GM21619 (cell line): ENCODE measurements around the gene LSM10.
A peak's percentile ranks its signal among the peaks of the same experiment; 100 is the strongest.

Experiments used
- ATAC-seq: cut with Tn5 transposase; IDR thresholded peaks from one replicate; pipeline ENCODE4 v1.9.1; 2021; ENCODE audit not compliant: unreplicated experiment

The LSM10 gene

DNA sequence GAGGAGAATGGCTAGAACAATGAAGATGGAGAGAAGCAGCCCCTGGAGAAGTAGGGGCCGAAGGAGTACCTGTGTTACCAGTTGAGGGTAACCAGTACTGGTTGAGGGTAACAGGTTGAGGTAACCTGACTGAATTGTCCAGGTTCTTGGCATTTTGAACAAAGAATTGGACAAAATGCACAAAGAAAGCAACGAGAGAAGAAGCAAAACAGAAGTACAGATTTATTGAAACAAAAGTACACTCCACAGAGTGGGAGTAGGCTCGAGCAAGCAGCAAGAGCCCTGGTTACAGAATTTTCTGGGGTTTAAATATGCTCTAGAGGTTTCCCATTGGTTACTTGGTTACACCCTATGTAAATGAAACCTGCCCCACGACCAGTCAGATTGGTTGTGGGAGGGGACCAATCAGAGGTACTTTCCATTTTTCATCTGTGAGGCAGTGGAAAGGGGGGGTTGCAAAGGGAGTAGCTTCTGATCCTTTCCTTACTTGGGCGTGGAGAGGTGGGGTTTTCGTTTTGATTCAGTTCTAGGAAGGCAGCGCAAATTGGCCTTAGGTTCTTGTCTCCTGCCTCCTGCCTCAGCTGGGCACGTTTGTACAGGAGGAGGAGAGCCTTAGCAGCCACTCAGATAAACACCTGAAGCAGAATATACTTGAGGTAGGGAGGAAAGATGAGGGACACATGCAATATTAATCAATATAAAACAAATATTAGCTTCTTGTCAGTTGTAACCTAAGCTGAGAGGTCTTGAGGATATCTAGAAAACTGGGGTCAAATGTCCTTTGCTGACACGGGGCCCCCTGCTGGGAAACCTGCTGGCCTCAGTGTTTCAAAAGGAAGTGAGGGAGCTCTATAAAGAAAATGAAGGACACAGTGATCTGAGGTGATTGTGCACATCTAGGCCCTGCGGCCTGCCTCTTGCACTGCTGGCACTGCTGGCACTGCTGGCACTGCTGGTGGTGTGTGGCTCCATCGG lies 14.3 kb upstream of the LSM10 start:
- no peak for ATAC-seq

GRCh38 chr1:36408479-36408878 lies 10.8 kb upstream of the LSM10 start:
- ATAC-seq = no peak

DNA sequence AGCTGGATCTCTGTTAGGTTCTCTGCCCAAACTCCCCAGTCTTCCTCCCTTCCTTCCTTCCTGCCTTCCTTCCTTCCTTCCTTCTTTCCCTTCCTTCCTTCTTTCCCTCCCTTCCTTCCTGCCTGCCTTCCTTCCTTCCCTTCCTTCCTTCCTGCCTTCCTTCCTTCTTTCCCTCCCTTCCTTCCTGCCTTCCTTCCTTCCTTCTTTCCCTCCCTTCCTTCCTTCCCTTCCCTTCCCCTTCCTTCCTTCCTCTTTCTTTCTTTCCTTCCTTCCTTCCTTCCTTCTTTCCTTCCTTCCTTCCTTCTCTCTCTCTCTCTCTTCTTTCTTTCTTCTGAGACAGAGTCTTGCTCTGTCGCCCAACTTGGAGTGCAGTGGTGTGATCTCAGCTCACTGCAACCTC lies 8.7 kb upstream of the LSM10 start:
- ATAC-seq = no peak

- ATAC-seq = no peak
Measured at GRCh38 chr1:36402504-36402890, 4.8 kb upstream of the LSM10 start.

DNA sequence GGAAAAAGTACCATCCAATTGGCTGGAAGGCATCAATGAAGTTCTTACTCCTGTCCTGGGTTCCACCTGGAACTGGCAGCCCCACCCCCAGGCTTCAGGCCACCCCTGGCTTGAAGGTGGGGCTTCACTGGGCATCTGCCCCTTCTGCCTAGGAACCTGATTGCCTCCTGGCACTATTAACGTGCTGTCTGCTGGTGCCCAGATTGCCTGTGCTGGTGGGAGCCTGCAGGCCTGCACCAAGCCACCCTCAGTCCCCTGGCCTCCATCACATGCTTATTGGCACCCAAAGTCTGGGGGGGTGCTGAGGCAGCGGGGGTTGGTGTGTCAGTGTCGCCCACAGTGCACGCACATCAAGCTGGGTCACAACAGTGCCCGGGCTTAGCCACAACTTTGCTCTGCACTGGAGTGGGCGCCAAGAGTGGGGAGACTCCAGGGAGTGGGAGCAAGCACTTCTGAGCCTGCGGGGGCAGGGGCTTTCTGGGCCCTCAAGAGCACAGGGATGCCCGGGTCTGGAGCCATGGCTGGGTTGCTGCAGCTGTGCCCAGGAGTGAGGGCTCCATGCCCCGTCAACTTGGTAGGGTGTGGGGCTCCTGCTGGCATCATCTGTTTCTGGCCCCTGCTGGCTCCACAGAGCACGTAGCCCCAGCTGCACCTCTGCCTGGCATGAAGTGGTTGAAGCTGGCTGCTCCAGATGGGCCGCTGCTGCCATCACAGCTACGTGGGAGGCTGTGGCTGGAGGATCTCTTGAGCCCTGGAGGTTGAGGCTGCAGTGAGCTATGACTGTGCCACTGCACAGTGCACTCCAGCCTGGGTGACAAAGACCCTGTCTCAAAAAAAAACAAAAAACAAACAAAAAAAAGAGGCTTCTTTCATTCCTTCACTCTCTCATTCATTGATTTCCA lies 4.1 kb upstream of the LSM10 start:
- no peak for ATAC-seq

- peak; percentile 38 for ATAC-seq
Measured at GRCh38 chr1:36400825-36401601, 3.3 kb upstream of the LSM10 start.

GRCh38 chr1:36400514-36400824 lies 2.8 kb upstream of the LSM10 start:
- no peak for ATAC-seq

GRCh38 chr1:36398370-36398977 lies 766 bp upstream of the LSM10 start:
- ATAC-seq = no peak

- ATAC-seq = no peak
Measured at GRCh38 chr1:36397083-36397377, 678 bp downstream of the LSM10 start.

DNA sequence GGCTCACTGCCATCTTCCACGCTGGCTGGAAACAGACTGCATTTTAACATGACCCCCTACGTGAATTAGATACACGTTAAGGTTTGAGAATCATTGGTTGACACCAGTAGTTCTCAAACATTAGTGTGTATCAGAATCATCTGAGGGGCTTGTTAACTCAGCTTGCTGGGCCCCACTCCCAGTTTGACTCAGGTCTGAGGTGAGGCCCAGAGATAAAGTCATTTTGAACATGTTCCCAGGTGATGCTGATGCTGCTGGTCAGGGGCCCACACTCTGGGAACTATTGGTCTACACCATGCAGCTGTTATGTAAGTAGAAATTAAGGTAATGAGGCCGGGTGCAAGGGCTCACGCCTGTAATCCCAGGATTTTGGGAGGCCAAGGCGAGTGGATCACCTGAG lies 1.3 kb downstream of the LSM10 start:
- ATAC-seq = no peak

GRCh38 chr1:36393686-36394085 lies 4.0 kb downstream of the LSM10 start:
- ATAC-seq = no peak

GRCh38 chr1:36392836-36393235 lies 4.9 kb downstream of the LSM10 start:
- ATAC-seq = no peak

GRCh38 chr1:36391271-36391670 lies 6.4 kb downstream of the LSM10 start:
- ATAC-seq = no peak

- no peak for ATAC-seq
Measured at GRCh38 chr1:36390411-36390810, 7.3 kb downstream of the LSM10 start.

- ATAC-seq = no peak
Measured at GRCh38 chr1:36389999-36390398, 7.7 kb downstream of the LSM10 start.

- ATAC-seq = no peak
Measured at GRCh38 chr1:36389261-36389660, 8.4 kb downstream of the LSM10 start.

DNA sequence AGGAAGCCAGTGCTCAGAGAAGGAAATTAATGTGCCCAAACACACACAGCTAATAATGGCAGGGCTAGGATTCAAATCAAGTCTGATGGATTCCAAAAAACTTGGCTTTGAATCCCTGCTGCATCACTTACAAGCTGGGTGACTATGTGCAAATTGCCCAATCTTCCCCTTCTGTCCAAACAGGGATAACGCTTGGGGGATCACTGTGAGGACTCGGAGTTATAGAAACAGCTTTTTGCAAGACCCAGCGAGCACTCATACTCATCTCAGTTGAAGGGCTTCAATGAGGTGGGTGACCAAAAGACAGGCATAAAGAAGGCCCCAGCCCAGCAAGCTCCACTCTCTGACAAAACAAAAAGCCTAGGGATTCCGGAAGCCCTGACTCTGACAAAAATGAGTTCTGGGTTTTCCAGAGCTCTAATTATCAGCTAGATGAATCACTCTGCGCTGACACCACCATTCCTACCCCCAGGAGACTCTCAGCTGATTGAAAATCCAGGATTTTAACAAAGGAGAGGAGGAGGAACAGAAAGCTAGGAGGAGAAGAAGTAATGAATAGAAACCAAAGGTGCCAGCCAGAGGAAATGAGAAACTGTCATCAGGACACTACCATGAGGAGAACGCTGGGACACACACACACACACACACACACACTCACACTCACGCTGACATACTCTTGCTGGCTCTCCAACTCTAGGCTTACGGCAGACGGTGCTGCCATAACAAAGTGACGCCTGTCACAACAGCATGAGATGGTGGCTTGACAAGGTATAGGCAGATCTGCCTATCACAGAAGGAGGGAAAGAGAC lies 10.4 kb downstream of the LSM10 start:
- no peak for ATAC-seq

- ATAC-seq = peak; percentile 45
Measured at GRCh38 chr1:36386265-36387140, 11.2 kb downstream of the LSM10 start.
